WTC11 (cell line): ENCODE measurements around the gene FHOD3.

Experiments used
- CREM ChIP-seq: sonication (generic); formaldehyde crosslinking; IDR thresholded peaks from 2 replicates; pipeline ENCODE4 v1.8.1; 2022; ENCODE audit warnings: mild to moderate bottlenecking, missing genetic modification reagents, moderate library complexity
- E2F5 ChIP-seq: sonication (generic); formaldehyde crosslinking; IDR thresholded peaks from 2 replicates; pipeline ENCODE4 v1.8.1; 2022; ENCODE audit warnings: mild to moderate bottlenecking, moderate library complexity, missing genetic modification reagents
- NFYB ChIP-seq: sonication (generic); formaldehyde crosslinking; conservative IDR thresholded peaks from 2 replicates; pipeline ENCODE4 v1.8.0; 2022; ENCODE audit warnings: low read depth, missing genetic modification reagents
- ZSCAN18 ChIP-seq: fragments of 250-450 bp; sonication (Bioruptor Pico); IDR thresholded peaks from 2 replicates; pipeline ENCODE4 v2.1.2; 2022; ENCODE audit warnings: mild to moderate bottlenecking, moderate library complexity

GRCh38 chr18:36326771-36327170 lies 29.3 kb downstream of the FHOD3 start:
- TF ChIP-seq ZSCAN18 (CRISPR knock-in tag) (no peak), E2F5 (CRISPR knock-in tag) (no peak), CREM (CRISPR knock-in tag) (no peak), NFYB (CRISPR knock-in tag) (no peak)
